NCI-H345 treated with DMSO at 0.1 percent for 48 hours (cell line): ENCODE measurements around the gene TTC21A.

Source experiments
- DNase-seq: peaks from one replicate; lab custom pipeline; 2025; ENCODE audit not compliant: unreplicated experiment; lab: John Stamatoyannopoulos, UW

TTC21A gene

DNA sequence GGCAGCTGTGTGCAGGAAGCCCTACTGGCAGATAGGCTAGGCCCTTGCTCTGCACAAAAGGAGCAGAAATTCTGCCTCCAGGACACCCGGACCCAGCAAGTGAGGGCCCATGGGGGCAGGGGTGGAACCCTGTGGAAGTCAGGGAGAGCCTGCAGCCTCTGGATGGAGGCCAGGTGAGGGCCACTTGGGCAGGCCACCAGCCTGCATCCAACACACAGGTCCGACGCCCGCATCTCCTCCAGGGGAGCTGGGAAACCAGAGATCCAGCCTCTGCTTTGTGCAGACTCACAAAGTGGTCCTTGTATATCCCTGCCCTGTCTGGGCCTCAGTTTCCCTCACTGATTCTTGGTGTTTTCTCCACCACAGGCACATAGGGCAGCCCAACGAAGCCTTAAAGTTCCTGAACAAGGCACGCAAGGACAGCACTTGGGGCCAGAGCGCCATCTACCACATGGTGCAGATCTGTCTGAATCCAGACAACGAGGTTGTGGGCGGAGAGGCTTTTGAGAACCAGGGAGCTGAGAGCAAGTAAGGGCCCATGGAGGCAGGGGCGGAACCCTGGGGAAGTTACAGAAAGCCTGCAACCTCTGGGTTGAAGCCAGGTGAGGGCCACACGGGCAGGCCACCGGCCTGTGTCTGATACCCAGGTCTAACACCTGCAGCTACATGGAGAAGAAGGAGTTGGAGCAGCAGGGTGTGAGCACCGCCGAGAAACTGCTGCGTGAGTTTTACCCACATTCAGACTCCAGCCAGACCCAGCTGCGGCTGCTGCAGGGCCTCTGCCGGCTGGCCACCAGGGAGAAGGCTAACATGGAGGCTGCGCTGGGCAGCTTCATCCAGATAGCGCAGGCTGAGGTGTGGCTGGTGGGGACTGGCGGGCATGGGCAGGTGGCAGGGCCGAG is 29.3 kb downstream of the TTC21A start:
- no peak for DNase-seq

DNA sequence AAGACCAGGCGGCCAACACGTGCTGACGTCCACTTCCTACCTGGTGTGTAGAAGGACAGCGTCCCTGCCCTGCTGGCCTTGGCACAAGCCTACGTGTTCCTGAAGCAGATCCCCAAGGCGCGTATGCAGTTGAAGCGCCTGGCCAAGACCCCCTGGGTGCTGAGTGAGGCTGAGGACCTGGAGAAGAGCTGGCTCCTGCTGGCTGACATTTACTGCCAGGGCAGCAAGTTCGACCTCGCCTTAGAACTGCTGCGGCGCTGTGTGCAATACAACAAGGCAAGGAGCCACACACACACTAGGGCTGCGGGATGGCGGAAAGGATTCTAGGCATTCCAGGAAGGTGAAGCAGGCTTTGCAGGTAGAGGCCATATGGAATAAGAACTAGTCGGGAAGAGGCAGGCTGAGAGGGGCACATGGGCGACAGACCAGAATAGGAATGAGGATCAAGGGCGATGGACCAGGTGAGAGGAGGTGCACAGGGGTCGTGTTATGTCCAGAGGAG is 30.0 kb downstream of the TTC21A start:
- no peak for DNase-seq

DNA sequence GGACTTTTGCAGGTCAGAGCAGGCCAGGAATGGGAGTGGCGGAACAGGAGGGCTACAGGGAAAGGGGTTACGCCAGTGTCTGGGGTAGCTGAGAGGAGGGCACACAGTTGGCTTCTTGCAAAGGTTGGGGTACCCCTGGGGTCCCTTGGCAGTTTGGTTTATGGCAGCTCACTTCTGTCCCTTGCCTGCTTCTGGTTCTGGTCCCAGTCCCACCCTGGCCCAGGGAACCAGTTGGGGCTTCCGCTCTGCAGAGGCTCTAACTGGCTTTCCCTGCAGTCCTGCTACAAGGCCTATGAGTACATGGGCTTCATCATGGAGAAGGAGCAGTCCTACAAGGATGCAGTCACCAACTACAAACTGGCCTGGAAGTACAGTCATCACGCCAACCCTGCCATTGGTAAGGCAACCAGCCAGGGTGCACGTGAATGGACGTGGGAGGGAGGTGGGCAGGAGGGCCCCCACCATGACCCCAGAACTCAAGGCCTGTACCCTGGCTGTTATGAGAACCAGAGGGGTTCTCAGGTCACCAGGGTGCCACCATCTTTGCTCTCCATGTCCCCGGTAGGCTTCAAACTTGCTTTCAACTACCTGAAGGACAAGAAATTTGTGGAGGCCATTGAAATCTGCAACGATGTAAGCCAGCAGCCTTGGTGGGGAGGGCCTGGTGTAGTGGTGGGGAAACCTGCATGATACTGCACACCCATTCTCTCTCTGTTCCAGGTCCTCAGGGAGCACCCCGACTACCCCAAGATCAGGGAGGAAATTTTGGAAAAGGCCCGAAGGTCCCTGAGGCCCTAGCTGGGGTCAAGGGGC is 30.7 kb downstream of the TTC21A start:
- no peak for DNase-seq

GRCh38 chr3:39138804-39139415 is 31.4 kb downstream of the TTC21A start:
- DNase-seq: no peak

DNA sequence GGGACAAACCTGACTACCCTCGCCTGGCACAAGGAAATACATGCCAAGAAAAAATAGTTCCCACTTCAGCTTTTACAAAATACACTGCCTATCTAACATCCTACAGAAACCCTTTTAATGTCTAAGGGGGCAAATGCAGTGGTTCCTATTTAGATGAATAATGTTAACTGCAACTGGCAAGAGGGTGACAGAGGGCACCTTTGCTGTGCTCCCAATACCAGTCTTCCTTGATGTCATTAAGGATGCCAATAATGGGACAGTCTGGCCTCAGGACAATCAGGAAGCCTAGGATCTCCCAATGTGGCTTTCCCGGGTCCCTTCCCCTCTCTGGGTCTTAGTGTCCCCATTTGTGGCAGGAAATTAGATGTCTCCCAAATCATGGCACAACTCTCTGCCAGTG is 32.0 kb downstream of the TTC21A start:
- DNase-seq: no peak

DNA sequence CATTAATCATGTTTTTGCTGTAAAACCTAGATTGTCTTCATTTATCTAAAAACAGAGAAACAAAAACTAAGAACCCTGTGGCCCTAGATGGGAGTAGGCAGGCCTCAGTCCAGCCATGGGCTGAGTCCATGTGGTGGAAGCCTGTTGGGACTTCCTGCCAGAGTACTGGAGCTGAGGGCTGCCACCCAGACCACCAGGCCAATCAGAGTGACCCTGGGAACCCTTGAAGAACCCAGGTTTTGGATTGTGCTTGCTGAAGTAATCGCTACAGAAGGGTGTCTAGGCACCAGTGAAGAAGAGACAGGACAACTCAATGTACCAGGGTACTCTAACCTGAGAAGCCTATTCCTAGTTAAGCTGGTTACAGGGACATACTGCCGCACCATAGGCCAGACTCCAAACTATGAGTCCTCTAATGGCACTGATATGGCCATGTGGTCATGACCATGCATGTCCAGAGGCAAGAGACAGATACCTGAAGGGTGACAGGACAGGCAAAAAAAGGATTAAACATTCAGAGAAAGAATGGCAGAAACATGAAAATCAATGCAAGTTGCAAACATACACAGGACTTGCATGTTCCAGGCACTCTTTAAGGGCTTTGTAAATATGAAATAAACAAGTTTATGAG is 33.0 kb downstream of the TTC21A start:
- DNase-seq: no peak

DNA sequence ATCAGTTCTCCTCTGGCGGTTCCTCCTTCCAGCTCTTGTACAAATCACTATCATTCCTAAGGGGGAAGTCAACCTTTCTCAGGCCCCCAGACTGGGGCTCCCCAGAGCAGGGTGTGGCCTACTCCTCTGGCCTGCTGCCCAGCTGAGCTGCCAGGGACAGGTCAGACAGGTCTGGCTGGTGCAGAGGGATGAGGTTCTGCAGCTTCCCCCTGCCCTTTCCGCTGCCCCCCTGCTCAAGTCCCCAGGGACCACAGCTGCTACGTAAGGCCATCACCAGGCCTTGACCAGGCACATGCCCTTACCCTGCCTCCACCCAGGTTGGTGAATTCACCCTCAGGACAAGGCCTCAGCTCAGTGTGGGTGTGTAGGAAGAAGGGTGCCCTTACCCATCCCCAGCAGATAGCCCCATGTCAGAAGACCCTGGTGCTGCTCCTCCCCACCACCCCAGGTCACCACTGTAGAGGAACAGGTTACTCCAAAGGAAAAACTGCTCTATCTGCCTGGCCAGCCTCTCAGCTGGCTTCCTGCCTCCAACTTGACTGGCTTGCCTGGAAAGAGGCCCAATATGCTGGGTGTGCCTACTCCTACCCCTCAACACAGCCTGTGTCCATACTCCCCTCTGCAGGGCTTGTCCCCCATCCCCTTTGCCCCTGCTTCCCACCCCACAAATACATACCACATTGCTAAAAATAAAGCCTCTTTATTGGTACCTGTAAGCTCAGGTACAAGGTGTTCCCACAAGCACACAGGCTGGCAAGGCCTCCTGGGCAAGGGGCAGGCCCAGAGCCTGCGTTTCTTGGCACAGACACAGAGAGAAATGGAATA is 33.9 kb downstream of the TTC21A start:
- no peak for DNase-seq

DNA sequence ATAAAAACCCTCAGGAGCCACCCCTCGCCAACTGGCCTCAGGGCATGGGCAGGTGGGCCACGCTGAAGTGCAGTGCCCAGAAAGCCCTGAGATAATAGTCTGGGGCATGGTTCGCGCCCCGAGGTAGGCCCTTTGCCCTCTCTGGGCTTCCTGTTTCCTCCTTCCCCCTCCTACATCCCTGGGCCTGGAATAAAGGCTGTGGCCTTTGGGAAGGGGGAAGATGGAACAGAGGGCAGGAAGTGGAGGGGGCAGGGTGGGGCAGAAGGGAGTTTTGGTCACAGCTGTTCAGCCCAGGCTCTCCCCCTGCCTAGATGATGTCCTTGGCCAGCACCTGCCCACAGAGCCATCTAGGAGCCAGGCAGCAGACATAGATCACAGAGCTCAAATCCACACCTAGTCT is 34.6 kb downstream of the TTC21A start:
- no peak for DNase-seq

GRCh38 chr3:39143051-39143885 is 35.8 kb downstream of the TTC21A start:
- DNase-seq: no peak

DNA sequence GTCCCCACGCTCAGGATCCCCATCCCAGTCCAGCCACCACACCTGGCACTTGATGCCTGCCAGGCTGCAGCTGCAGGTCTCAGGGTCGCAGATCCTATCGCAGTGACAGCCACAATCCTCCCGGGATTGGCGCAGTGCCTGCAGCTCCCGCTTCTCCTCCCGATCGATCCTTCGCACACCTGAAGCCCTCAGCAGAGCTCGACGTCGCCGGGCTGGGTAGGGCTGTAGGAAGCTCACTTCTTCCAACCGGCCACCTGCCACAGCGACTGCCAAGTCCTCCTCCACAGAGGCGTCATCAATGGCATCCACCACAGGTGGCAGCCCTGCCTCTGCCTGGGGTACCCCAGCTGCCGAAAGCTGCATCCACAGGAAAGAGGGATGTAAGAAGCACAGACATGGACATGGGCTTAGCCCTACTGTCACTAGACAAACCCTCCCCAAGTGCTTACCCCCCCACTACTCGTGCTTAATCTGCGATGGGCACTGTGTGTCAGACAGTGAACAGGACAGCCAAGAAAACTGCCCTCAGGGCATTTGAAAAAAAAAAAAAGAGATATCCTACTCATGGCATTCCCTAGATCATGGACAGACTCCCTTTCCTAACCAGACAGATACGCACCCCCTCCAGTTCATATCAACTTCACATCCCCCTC is 36.7 kb downstream of the TTC21A start:
- DNase-seq: peak; percentile 57

DNA sequence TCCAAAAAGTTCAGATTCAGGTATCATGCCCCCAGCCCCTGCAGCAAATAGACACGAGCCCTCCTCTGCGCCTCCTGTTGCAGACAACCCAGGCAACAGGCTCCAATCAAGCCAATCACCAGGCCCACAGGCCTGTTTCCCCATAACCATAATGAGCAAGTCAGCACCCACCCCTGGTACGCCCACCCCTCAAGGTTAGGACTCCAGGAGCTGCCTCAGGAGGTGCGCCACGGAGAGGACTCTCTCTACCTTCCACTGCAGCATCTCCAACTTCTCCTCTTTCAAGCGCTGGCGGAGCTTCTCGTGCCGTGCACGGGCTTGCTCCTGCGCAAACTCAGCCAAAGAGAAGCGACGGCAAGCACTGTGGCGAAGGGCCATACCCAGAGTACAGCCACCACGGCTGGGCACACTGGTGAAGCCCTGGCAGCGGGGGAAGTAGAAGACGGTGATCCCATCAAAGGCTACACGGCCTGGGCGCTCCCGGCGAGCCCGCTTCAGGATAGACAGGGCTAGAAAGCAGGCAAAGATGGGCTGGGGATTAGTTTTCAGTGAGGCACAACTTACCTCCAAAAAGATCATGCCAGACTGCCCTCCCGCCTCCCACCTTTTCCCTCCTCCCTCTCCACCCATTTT is 37.4 kb downstream of the TTC21A start:
- DNase-seq: no peak

DNA sequence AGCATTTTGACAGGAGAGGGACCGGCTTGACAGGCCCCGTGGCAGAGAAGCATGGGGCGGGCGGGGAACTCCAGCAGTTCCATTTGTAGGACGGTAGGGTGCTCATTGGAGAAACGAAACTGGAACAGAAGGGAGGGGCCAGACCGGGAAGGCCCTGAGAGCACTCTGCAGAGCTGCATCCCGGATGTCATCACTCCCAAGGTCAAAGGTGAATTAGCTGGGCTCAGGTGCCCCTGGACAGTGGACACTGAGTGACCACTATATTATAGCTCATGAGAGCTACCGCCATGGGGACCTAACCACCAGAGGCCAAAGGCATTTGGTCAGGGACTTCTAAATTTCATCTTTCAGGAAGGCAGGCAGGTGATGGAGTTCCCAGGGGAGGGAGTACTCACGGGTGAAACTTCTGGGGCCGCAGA is 38.6 kb downstream of the TTC21A start:
- DNase-seq: no peak

DNA sequence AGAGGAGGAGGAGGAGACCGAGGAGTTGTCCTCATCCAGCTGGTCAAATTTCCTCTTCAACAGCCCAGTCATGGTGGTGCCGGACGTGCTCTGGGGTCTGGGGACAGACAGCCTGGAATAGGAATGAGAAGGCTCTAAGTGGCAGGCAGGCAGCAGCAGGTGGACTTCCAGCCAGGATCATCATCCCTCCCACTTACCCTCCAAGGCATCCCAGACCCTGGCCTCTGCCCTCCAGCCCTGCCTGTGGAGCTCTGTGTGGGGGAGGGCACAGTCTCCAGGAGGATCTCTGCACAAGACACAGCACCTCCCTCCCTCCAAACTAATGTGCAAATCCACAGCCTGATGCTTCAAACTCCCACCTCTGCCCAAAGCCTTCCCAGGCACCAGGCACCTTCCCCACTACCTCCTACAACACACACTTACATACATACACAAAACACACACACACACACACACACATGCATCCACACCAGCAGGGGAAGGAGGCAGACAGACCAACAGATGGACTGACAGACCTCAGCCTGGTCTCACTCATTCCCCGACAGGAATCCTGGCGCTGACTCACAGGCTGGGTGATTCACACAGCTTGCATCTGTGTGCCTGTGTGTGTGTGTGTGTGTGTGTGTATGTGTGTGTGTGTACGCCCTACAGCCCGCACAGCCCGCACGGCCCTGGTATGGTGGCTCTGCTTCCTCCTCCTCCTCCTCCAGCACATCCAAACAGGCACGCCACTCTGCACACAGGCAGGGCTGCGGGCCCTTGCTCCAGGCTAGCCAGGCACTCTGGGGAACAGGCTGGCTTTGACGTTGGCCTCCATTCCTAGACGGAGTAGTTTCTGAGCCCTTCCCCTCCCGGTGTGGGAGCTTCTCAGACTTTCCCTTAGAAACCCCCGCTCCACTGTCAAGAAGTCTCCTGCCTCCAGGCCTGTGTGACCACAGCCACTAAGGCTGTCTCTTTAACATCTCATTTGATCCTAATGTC is 39.4 kb downstream of the TTC21A start:
- DNase-seq: no peak

- no peak for DNase-seq
Measured at GRCh38 chr3:39147711-39148434, 40.4 kb downstream of the TTC21A start.

GRCh38 chr3:39148435-39149058 is 41.1 kb downstream of the TTC21A start:
- no peak for DNase-seq

- DNase-seq: no peak
Measured at GRCh38 chr3:39149059-39149455, 41.6 kb downstream of the TTC21A start.
